Memory B cell (primary cell): Measurements from ENCODE around the gene SH3D19.

Experiments
- ATAC-seq: fragments of 150-1000 bp; cut with Tn5 transposase; 2 replicates; pipeline ENCODE4 v1.10.0; 2021; ENCODE audit warnings: low read depth, mild to moderate bottlenecking, moderate library complexity
- DNase-seq, 2 donors: peaks; one replicate each; pipeline ENCODE4 v3.0.0; 2022; ENCODE audit warnings: low spot score in 2 of 2
- H3K27ac Mint-ChIP-seq: one replicate; pipeline ENCODE4 v1.8.0; 2022; ENCODE audit warnings: mild to moderate bottlenecking, moderate library complexity, mixed read lengths
- H3K27me3 Mint-ChIP-seq: one replicate; pipeline ENCODE4 v1.8.0; 2022; ENCODE audit warnings: mixed read lengths
- H3K36me3 Mint-ChIP-seq: one replicate; pipeline ENCODE4 v1.8.0; 2022; ENCODE audit warnings: mild to moderate bottlenecking, mixed read lengths
- H3K4me1 Mint-ChIP-seq: one replicate; pipeline ENCODE4 v1.8.0; 2022; ENCODE audit warnings: mixed read lengths
- H3K4me3 Mint-ChIP-seq: one replicate; pipeline ENCODE4 v1.8.0; 2022; ENCODE audit warnings: mild to moderate bottlenecking, moderate library complexity, mixed read lengths
- H3K9me3 Mint-ChIP-seq: one replicate; pipeline ENCODE4 v1.8.0; 2022; ENCODE audit warnings: mixed read lengths

The SH3D19 gene

GRCh38 chr4:151313306-151314009 lies 11.9 kb downstream of the SH3D19 start:
- Mint-ChIP-seq H3K4me3 (no peak overlapping the region), H3K27me3 (no peaks in the 10 kb centered on the region), H3K9me3 (no peaks in the 10 kb centered on the region), H3K27ac (no peak overlapping the region), H3K36me3 (no peaks in the 10 kb centered on the region), H3K4me1 (no peaks in the 10 kb centered on the region)
- DNase-seq (no peak), ATAC-seq (no peak)

- Mint-ChIP-seq H3K9me3 (no peaks in the 10 kb centered on the region), H3K27ac (no peak overlapping the region)
- ATAC-seq: no peak
These were observed 15.2 kb downstream of the SH3D19 start for GRCh38 chr4:151310124-151310728.

GRCh38 chr4:151304755-151305154 lies 20.6 kb downstream of the SH3D19 start:
- Mint-ChIP-seq H3K27me3 (peaks cover 3% of the 10 kb centered on the region), H3K4me1 (no peaks in the 10 kb centered on the region), H3K4me3 (no peak overlapping the region), H3K9me3 (no peaks in the 10 kb centered on the region), H3K27ac (no peak overlapping the region), H3K36me3 (no peaks in the 10 kb centered on the region)
- ATAC-seq (no peak), DNase-seq (no peak)

More at GRCh38 chr4:151310124-151310728, 15.2 kb downstream of the SH3D19 start:
- Mint-ChIP-seq H3K27me3 (no peaks in the 10 kb centered on the region), H3K4me3 (no peak overlapping the region), H3K4me1 (no peaks in the 10 kb centered on the region), H3K36me3 (no peaks in the 10 kb centered on the region)
- no peak for DNase-seq

- DNase-seq (no peak), ATAC-seq (no peak)
- Mint-ChIP-seq H3K4me3 (no peak overlapping the region), H3K27me3 (peaks cover 3% of the 10 kb centered on the region), H3K9me3 (no peaks in the 10 kb centered on the region), H3K36me3 (no peaks in the 10 kb centered on the region), H3K27ac (no peak overlapping the region), H3K4me1 (no peaks in the 10 kb centered on the region)
These were observed 21.2 kb downstream of the SH3D19 start for GRCh38 chr4:151304226-151304625.

GRCh38 chr4:151302432-151302831 lies 23.0 kb downstream of the SH3D19 start:
- no peak for ATAC-seq
- no peak for DNase-seq
- no peaks in the 10 kb centered on the region for H3K36me3 Mint-ChIP-seq
- H3K4me1 Mint-ChIP-seq: no peaks in the 10 kb centered on the region
- H3K9me3 Mint-ChIP-seq: no peaks in the 10 kb centered on the region
- H3K27me3 Mint-ChIP-seq: peaks cover 5% of the 10 kb centered on the region
- no peak overlapping the region for H3K27ac Mint-ChIP-seq
- H3K4me3 Mint-ChIP-seq: no peak overlapping the region

GRCh38 chr4:151297170-151297569 lies 28.2 kb downstream of the SH3D19 start:
- DNase-seq (no peak), ATAC-seq (no peak)
- Mint-ChIP-seq H3K27ac (no peak overlapping the region), H3K4me1 (no peaks in the 10 kb centered on the region), H3K36me3 (no peaks in the 10 kb centered on the region), H3K4me3 (no peak overlapping the region), H3K27me3 (peaks cover 7% of the 10 kb centered on the region), H3K9me3 (peaks cover 1% of the 10 kb centered on the region)

- no peak for ATAC-seq
- no peaks in the 10 kb centered on the region for H3K4me1 Mint-ChIP-seq
- no peak overlapping the region for H3K4me3 Mint-ChIP-seq
- H3K9me3 Mint-ChIP-seq: peaks cover 1% of the 10 kb centered on the region
- no peak for DNase-seq
- no peak overlapping the region for H3K27ac Mint-ChIP-seq
- H3K27me3 Mint-ChIP-seq: peaks cover 6% of the 10 kb centered on the region
- no peaks in the 10 kb centered on the region for H3K36me3 Mint-ChIP-seq
These were observed 29.2 kb downstream of the SH3D19 start for GRCh38 chr4:151296227-151296626.

- no peak overlapping the region for H3K27ac Mint-ChIP-seq
- H3K4me3 Mint-ChIP-seq: no peak overlapping the region
- H3K27me3 Mint-ChIP-seq: peaks cover 6% of the 10 kb centered on the region
- DNase-seq (no peak), ATAC-seq (no peak)
- no peaks in the 10 kb centered on the region for H3K36me3 Mint-ChIP-seq
- H3K9me3 Mint-ChIP-seq: peaks cover 7% of the 10 kb centered on the region
- H3K4me1 Mint-ChIP-seq: no peaks in the 10 kb centered on the region
These were observed 30.4 kb downstream of the SH3D19 start for GRCh38 chr4:151294833-151295496.

GRCh38 chr4:151292038-151292437 lies 33.4 kb downstream of the SH3D19 start:
- Mint-ChIP-seq H3K36me3 (no peaks in the 10 kb centered on the region), H3K4me1 (no peaks in the 10 kb centered on the region), H3K27me3 (peaks cover 2% of the 10 kb centered on the region), H3K9me3 (peaks cover 7% of the 10 kb centered on the region), H3K4me3 (no peak overlapping the region), H3K27ac (no peak overlapping the region)
- ATAC-seq (no peak), DNase-seq (no peak)

- no peak overlapping the region for H3K4me3 Mint-ChIP-seq
- no peak for ATAC-seq
- peaks cover 7% of the 10 kb centered on the region for H3K9me3 Mint-ChIP-seq
- no peak overlapping the region for H3K27ac Mint-ChIP-seq
- H3K4me1 Mint-ChIP-seq: no peaks in the 10 kb centered on the region
- H3K36me3 Mint-ChIP-seq: no peaks in the 10 kb centered on the region
- DNase-seq: no peak
- peaks cover 2% of the 10 kb centered on the region for H3K27me3 Mint-ChIP-seq
These were observed 33.9 kb downstream of the SH3D19 start for GRCh38 chr4:151291485-151291884.

GRCh38 chr4:151287409-151287808 lies 38.0 kb downstream of the SH3D19 start:
- H3K27ac Mint-ChIP-seq: no peak overlapping the region
- H3K4me1 Mint-ChIP-seq: no peaks in the 10 kb centered on the region
- H3K27me3 Mint-ChIP-seq: peaks cover 2% of the 10 kb centered on the region
- H3K4me3 Mint-ChIP-seq: no peak overlapping the region
- peaks cover 10% of the 10 kb centered on the region for H3K9me3 Mint-ChIP-seq
- no peaks in the 10 kb centered on the region for H3K36me3 Mint-ChIP-seq
- DNase-seq: no peak
- no peak for ATAC-seq

GRCh38 chr4:151284534-151285245 lies 40.7 kb downstream of the SH3D19 start:
- H3K9me3 Mint-ChIP-seq: peaks cover 6% of the 10 kb centered on the region
- no peak for DNase-seq
- no peaks in the 10 kb centered on the region for H3K4me1 Mint-ChIP-seq
- H3K27me3 Mint-ChIP-seq: no peaks in the 10 kb centered on the region
- H3K4me3 Mint-ChIP-seq: no peak overlapping the region
- no peak for ATAC-seq
- no peaks in the 10 kb centered on the region for H3K36me3 Mint-ChIP-seq
- no peak overlapping the region for H3K27ac Mint-ChIP-seq

GRCh38 chr4:151276787-151277562 lies 48.4 kb downstream of the SH3D19 start, which contains the start of gene PRSS48:
TSS of gene PRSS48 (plus strand) at chr4:151277161. CDS start at chr4:151277173, 12 bp downstream.
- Mint-ChIP-seq H3K36me3 (no peaks in the 10 kb centered on the region), H3K4me3 (no peak within 1 kb of the TSS), H3K9me3 (peaks cover 1% of the 10 kb centered on the region), H3K4me1 (no peaks in the 10 kb centered on the region), H3K27me3 (peaks cover 6% of the 10 kb centered on the region), H3K27ac (no peak within 1 kb of the TSS)
- ATAC-seq: no peak
- DNase-seq: no peak
